Measurements from ENCODE around the gene NIT1.
"Not testable (repeated sequence)": the region's sequence is repeated elsewhere in the genome, so short reads cannot be mapped to it uniquely, and the experiment has no call there.

Gene NIT1

GRCh38 chr1:161111527-161111926 lies 6.4 kb upstream of the NIT1 start:
- H3K56ac ChIP-seq (ENCODE audit: low read length), result no peak overlapping the region
- no peak overlapping the region for H3K4ac ChIP-seq (ENCODE audit: low read depth, low read length)
- H3K27me3 ChIP-seq (ENCODE audit: insufficient read depth, low read length, poor library complexity), result no peaks in the 10 kb centered on the region
- H2BK15ac ChIP-seq (replicated peaks; ENCODE audit: low read depth), result no peak overlapping the region
- H3K18ac ChIP-seq (ENCODE audit: low read length), result no peak overlapping the region
- peaks cover 6% of the 10 kb centered on the region for H3K79me1 ChIP-seq (ENCODE audit: low read length)
- H4K8ac ChIP-seq (ENCODE audit: low read depth, low read length), result no peak overlapping the region
- no peak overlapping the region for H2BK5ac ChIP-seq (ENCODE audit: low read length)
- no peaks in the 10 kb centered on the region for H3K4me1 ChIP-seq (ENCODE audit: control insufficient read depth, low read depth, low read length)
- peaks cover 30% of the 10 kb centered on the region for H3K79me2 ChIP-seq (ENCODE audit: control insufficient read depth, insufficient read depth, low read length)
- no peak overlapping the region for H3K4me3 ChIP-seq (ENCODE audit: low read length)
- no peak overlapping the region for H3K9ac ChIP-seq (ENCODE audit: low read length)
- no peak for DNase-seq
- H2BK120ac ChIP-seq (ENCODE audit: low read depth, low read length), result no peak overlapping the region
- H3K27ac ChIP-seq (ENCODE audit: low read depth, low read length), result no peak overlapping the region
- no peak overlapping the region for H3K4me2 ChIP-seq (ENCODE audit: low read length)
- H4K5ac ChIP-seq (ENCODE audit: low read length), result no peak overlapping the region
- H2AK5ac ChIP-seq (ENCODE audit: low read length), result no peak overlapping the region
- WGBS (ENCODE audit: extremely low coverage, insufficient coverage, low lambda C conversion rate), result no CpG with 5 or more reads among the region's 2 CpGs
- H3K36me3 ChIP-seq (ENCODE audit: control insufficient read depth, insufficient read depth, low read length), result no peaks in the 10 kb centered on the region
- H3K23ac ChIP-seq (ENCODE audit: low read length), result no peak overlapping the region

GRCh38 chr1:161113915-161114314 lies 4.0 kb upstream of the NIT1 start:
- Histone ChIP-seq H3K4me2 (ENCODE audit: low read length) (no peak overlapping the region), H2BK5ac (ENCODE audit: low read length) (no peak overlapping the region), H3K27me3 (ENCODE audit: insufficient read depth, low read length, poor library complexity) (no peaks in the 10 kb centered on the region), H3K18ac (ENCODE audit: low read length) (no peak overlapping the region), H3K56ac (ENCODE audit: low read length) (no peak overlapping the region), H2BK120ac (ENCODE audit: low read depth, low read length) (no peak overlapping the region), H3K27ac (ENCODE audit: low read depth, low read length) (no peak overlapping the region), H4K8ac (ENCODE audit: low read depth, low read length) (no peak overlapping the region), H3K23ac (ENCODE audit: low read length) (no peak overlapping the region), H4K5ac (ENCODE audit: low read length) (no peak overlapping the region), H3K36me3 (ENCODE audit: control insufficient read depth, insufficient read depth, low read length) (no peaks in the 10 kb centered on the region), H3K4me1 (ENCODE audit: control insufficient read depth, low read depth, low read length) (peaks cover 4% of the 10 kb centered on the region), H3K4ac (ENCODE audit: low read depth, low read length) (no peak overlapping the region), H3K79me2 (ENCODE audit: control insufficient read depth, insufficient read depth, low read length) (peaks cover 46% of the 10 kb centered on the region), H2AK5ac (ENCODE audit: low read length) (no peak overlapping the region), H3K79me1 (ENCODE audit: low read length) (peaks cover 10% of the 10 kb centered on the region), H2BK15ac (replicated peaks; ENCODE audit: low read depth) (no peak overlapping the region), H3K4me3 (ENCODE audit: low read length) (no peak overlapping the region), H3K9ac (ENCODE audit: low read length) (no peak overlapping the region)
- no CpG with 5 or more reads among the region's 1 CpG for WGBS (ENCODE audit: extremely low coverage, insufficient coverage, low lambda C conversion rate)
- no peak for DNase-seq

GRCh38 chr1:161114556-161114955 lies 3.3 kb upstream of the NIT1 start:
- Histone ChIP-seq H3K56ac (ENCODE audit: low read length) (no peak overlapping the region), H3K27ac (ENCODE audit: low read depth, low read length) (no peak overlapping the region), H3K79me2 (ENCODE audit: control insufficient read depth, insufficient read depth, low read length) (peaks cover 49% of the 10 kb centered on the region), H2BK5ac (ENCODE audit: low read length) (no peak overlapping the region), H3K4ac (ENCODE audit: low read depth, low read length) (no peak overlapping the region), H2AK5ac (ENCODE audit: low read length) (no peak overlapping the region), H3K4me2 (ENCODE audit: low read length) (no peak overlapping the region), H3K4me1 (ENCODE audit: control insufficient read depth, low read depth, low read length) (peaks cover 9% of the 10 kb centered on the region), H3K79me1 (ENCODE audit: low read length) (peaks cover 10% of the 10 kb centered on the region), H3K27me3 (ENCODE audit: insufficient read depth, low read length, poor library complexity) (no peaks in the 10 kb centered on the region), H3K23ac (ENCODE audit: low read length) (no peak overlapping the region), H3K9ac (ENCODE audit: low read length) (no peak overlapping the region), H4K8ac (ENCODE audit: low read depth, low read length) (no peak overlapping the region), H3K36me3 (ENCODE audit: control insufficient read depth, insufficient read depth, low read length) (no peaks in the 10 kb centered on the region), H4K5ac (ENCODE audit: low read length) (no peak overlapping the region), H3K4me3 (ENCODE audit: low read length) (no peak overlapping the region), H2BK15ac (replicated peaks; ENCODE audit: low read depth) (no peak overlapping the region), H2BK120ac (ENCODE audit: low read depth, low read length) (no peak overlapping the region), H3K18ac (ENCODE audit: low read length) (no peak overlapping the region)
- DNase-seq, result no peak
- WGBS (ENCODE audit: extremely low coverage, insufficient coverage, low lambda C conversion rate), result no CpG with 5 or more reads among the region's 2 CpGs

- H3K56ac ChIP-seq (ENCODE audit: low read length), result no peak overlapping the region
- H3K18ac ChIP-seq (ENCODE audit: low read length), result no peak overlapping the region
- H4K8ac ChIP-seq (ENCODE audit: low read depth, low read length), result no peak overlapping the region
- no peak overlapping the region for H3K23ac ChIP-seq (ENCODE audit: low read length)
- peaks cover 49% of the 10 kb centered on the region for H3K79me2 ChIP-seq (ENCODE audit: control insufficient read depth, insufficient read depth, low read length)
- DNase-seq, result peak; percentile 46
- H3K36me3 ChIP-seq (ENCODE audit: control insufficient read depth, insufficient read depth, low read length), result no peaks in the 10 kb centered on the region
- H2BK5ac ChIP-seq (ENCODE audit: low read length), result no peak overlapping the region
- WGBS (ENCODE audit: extremely low coverage, insufficient coverage, low lambda C conversion rate), result no CpG with 5 or more reads among the region's 12 CpGs
- H3K4me1 ChIP-seq (ENCODE audit: control insufficient read depth, low read depth, low read length), result peaks cover 9% of the 10 kb centered on the region
- no peak overlapping the region for H3K4ac ChIP-seq (ENCODE audit: low read depth, low read length)
- no peak overlapping the region for H3K27ac ChIP-seq (ENCODE audit: low read depth, low read length)
- peaks cover 10% of the 10 kb centered on the region for H3K79me1 ChIP-seq (ENCODE audit: low read length)
- H4K5ac ChIP-seq (ENCODE audit: low read length), result no peak overlapping the region
- H2AK5ac ChIP-seq (ENCODE audit: low read length), result no peak overlapping the region
- no peak overlapping the region for H3K4me2 ChIP-seq (ENCODE audit: low read length)
- H2BK120ac ChIP-seq (ENCODE audit: low read depth, low read length), result no peak overlapping the region
- no peak overlapping the region for H3K4me3 ChIP-seq (ENCODE audit: low read length)
- H3K27me3 ChIP-seq (ENCODE audit: insufficient read depth, low read length, poor library complexity), result no peaks in the 10 kb centered on the region
- no peak overlapping the region for H2BK15ac ChIP-seq (replicated peaks; ENCODE audit: low read depth)
- no peak overlapping the region for H3K9ac ChIP-seq (ENCODE audit: low read length)
Measured at GRCh38 chr1:161115132-161115711, 2.7 kb upstream of the NIT1 start.

- not testable (repeated sequence) for H3K36me3 ChIP-seq (ENCODE audit: control insufficient read depth, insufficient read depth, low read length); H2BK120ac ChIP-seq (ENCODE audit: low read depth, low read length); H3K27me3 ChIP-seq (ENCODE audit: insufficient read depth, low read length, poor library complexity); H3K4me2 ChIP-seq (ENCODE audit: low read length); H4K5ac ChIP-seq (ENCODE audit: low read length); H4K8ac ChIP-seq (ENCODE audit: low read depth, low read length); H3K27ac ChIP-seq (ENCODE audit: low read depth, low read length); H3K4me3 ChIP-seq (ENCODE audit: low read length); DNase-seq; H2BK15ac ChIP-seq (replicated peaks; ENCODE audit: low read depth); H3K9ac ChIP-seq (ENCODE audit: low read length); H3K23ac ChIP-seq (ENCODE audit: low read length); H3K56ac ChIP-seq (ENCODE audit: low read length); H2AK5ac ChIP-seq (ENCODE audit: low read length); H3K4me1 ChIP-seq (ENCODE audit: control insufficient read depth, low read depth, low read length); H2BK5ac ChIP-seq (ENCODE audit: low read length); H3K18ac ChIP-seq (ENCODE audit: low read length); H3K4ac ChIP-seq (ENCODE audit: low read depth, low read length)
- WGBS (ENCODE audit: extremely low coverage, insufficient coverage, low lambda C conversion rate), result no CpG with 5 or more reads among the region's 6 CpGs
- peaks cover 49% of the 10 kb centered on the region for H3K79me2 ChIP-seq (ENCODE audit: control insufficient read depth, insufficient read depth, low read length)
- peaks cover 10% of the 10 kb centered on the region for H3K79me1 ChIP-seq (ENCODE audit: low read length)
Measured at GRCh38 chr1:161115961-161116360, 1.9 kb upstream of the NIT1 start.

All from mesendoderm (in vitro differentiated cells).